Fibroblast of villous mesenchyme (primary cell): ENCODE measurements around the gene CCDC120. TPM values are rescaled to one million over a fixed set of nuclear protein-coding genes. Genes with fewer than 3 reads are reported as not detected.

ENCODE experiments used
- DNase-seq: peaks from one replicate; pipeline ENCODE4 v3.0.0-alpha.2; 2010; ENCODE audit warnings: low read depth
- H3K4me3 ChIP-seq: 2 replicates; pipeline ENCODE4 v1.5.1; 2011; ENCODE audit warnings: low read depth, mild to moderate bottlenecking, low read length
- CTCF ChIP-seq: IDR thresholded peaks from 2 replicates; pipeline ENCODE4 v1.5.1; 2012; ENCODE audit warnings: low read depth, mild to moderate bottlenecking, low read length; ENCODE audit not compliant: insufficient read depth
- total RNA-seq: library from RNA; depleted of rRNA; stranded (reverse); fragments of >200 nt; gene quantifications from 2 replicates; pipeline ENCODE4 v1.2.3, GENCODE V29; 2012

Gene CCDC120
- total RNA-seq, 1 donor, result 0.86 TPM

- peak; percentile 97 for DNase-seq
- TF ChIP-seq CTCF, result peak; percentile 29
- peak overlapping the region; percentile 79 for H3K4me3 ChIP-seq
Observed at GRCh38 chrX:49039598-49040375, 19.0 kb upstream of the CCDC120 start.

DNA sequence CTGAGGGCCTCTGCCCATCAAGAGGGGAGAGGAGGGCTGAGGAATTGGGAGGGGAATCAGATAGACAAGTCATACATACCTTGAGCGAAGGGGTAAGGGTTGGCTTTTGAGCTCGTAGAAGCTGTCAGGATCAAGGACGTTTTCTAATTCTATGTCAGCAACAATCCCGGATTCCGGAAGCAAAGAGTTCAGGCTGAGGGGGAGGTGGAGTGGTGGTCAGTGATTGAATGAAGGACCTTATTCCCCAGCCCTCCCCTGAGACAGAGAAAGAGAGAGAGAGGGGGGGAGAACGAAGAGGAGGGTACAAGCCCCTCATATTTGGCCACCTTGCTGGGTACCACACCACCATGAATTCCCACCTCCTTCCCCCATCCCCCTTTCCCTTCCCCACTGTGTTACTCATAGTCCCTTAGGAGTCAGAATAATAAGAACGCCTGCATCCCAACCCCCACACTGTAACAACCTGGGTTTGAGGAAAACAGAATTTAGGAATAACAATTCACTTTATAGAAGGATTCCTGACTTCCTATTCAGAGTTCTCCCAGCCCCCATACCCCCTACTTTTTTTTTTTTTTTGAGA, 18.3 kb upstream of the CCDC120 start:
- peak overlapping the region; percentile 79 for H3K4me3 ChIP-seq
- TF ChIP-seq CTCF, result no peak
- no peak for DNase-seq

DNA sequence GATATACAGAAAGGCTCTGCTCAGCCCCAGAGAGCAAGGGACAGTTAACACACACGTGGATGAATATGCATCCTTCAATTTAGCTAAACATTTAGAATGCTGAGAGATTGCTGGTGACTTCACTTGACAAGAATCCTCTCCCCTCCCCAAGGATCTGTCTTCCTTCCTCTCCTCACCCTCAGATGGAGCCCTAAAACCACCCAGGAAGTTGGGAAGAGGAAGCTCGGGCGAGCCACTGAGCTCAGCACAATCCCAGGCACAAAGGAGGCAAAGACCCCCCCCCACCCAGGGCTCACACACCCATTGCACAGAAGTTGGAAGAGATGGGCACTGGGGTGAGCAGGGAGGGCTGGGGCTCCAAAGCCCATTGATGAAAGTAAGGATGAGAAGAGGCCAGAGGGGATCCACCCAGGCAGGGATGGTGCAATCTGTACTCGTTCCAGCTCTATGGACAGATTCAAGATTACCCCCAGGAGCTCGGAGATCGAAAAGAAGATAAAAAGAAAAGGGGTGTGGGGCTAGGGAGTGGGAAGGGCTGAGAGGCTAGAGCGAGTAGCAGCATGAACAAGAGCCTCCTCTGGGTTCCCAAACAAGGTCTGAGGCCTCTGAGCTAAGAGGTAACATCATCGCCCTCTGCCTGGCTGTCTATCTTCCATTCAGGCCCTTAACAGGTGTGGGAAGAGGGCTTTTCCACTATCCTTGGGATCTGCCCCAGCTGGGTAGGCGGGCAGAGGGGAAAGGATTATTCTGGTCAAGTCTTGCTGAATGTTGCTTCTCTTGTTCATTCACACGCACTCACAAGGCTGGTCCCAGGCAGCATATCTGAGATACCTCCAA, 16.8 kb upstream of the CCDC120 start:
- peak; percentile 74 for DNase-seq
- TF ChIP-seq CTCF, result no peak

DNA sequence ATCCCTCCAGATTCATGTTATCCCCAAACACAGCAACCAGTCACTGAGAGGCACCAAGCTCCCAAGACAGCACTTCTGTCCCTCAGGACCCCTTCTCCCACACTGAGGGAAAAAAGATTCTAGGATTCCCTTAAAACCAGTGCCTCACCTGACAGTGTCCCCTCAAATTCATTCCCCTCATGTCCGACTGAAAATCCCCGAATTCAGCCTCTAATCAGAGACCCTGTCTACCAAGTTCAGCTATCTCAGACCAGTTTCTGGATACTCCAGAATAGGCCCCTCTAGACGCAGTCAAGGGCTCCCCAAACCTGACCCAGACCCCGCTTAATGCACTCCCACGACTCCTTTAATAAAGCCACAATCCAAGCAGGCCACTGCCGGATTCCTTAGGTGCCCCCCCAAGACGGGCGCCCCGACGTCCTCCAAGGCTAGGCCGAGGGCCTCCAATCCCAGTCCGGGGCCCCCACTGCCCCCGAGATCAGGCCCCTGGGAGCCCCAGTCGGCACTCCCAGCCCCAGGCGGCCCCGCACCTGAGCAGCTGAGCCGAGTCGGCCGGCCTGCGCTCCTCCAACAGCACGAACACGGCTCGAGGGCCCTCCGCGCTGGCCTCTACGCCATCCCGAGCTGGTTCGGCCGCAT, 16.1 kb upstream of the CCDC120 start:
- DNase-seq, result peak; percentile 16
- TF ChIP-seq CTCF, result no peak
- H3K4me3 ChIP-seq, result peak overlapping the region; percentile 79

More for the DNA sequence above, 16.8 kb upstream of the CCDC120 start:
- H3K4me3 ChIP-seq, result peak overlapping the region; percentile 79

GRCh38 chrX:49043220-49043986, 15.4 kb upstream of the CCDC120 start, which contains the start of gene TFE3:
TFE3 (minus strand) TSS chrX:49043357; CDS start chrX:49043226, 131 bp downstream.
- peak; percentile 99 for DNase-seq
- H3K4me3 ChIP-seq, result peak within 1 kb of the TSS; percentile 79
- TF ChIP-seq CTCF, result peak; percentile 56

DNA sequence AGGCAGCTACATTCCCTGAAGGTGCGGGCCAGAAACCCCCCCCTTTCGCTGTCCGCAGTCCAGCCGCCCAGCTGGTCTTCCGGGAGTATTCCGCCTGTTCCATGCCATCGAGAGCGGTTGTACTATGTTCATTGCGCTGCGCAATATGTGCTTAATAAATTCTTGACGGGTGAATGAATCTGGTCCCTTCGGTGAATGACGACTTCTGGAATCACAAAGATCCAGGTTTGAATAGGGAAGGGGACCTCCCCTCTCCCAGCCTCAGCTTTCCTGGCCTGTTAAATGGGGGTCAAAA, 14.9 kb upstream of the CCDC120 start:
- no peak for TF ChIP-seq CTCF
- peak overlapping the region; percentile 25 for H3K4me3 ChIP-seq
- no peak for DNase-seq
